Suprapubic skin (tissue), 4 donors: ENCODE measurements around the gene HAO1. TPM values are rescaled to one million over a fixed set of nuclear protein-coding genes. Genes with fewer than 3 reads are reported as not detected.

Experiments used
- DNase-seq, 2 donors: peaks; one replicate each; pipeline ENCODE4 v3.0.0-alpha.2; 2019; ENCODE audit warnings: low spot score in 2 of 2
- H3K27ac ChIP-seq: fragments of 200-600 bp; sonication (generic); one replicate; pipeline ENCODE4 v1.5.1; 2019
- H3K27me3 ChIP-seq: fragments of 200-600 bp; sonication (generic); one replicate; pipeline ENCODE4 v1.5.1; 2019
- H3K36me3 ChIP-seq: fragments of 200-600 bp; sonication (generic); one replicate; pipeline ENCODE4 v1.5.1; 2019
- H3K4me1 ChIP-seq: fragments of 200-600 bp; sonication (generic); one replicate; pipeline ENCODE4 v1.5.1; 2019
- H3K4me3 ChIP-seq: fragments of 200-600 bp; sonication (generic); one replicate; pipeline ENCODE4 v1.5.1; 2019; ENCODE audit warnings: mild to moderate bottlenecking
- H3K9me3 ChIP-seq: fragments of 200-600 bp; sonication (generic); one replicate; pipeline ENCODE4 v1.5.1; 2019
- CTCF ChIP-seq, 2 donors: fragments of 200-600 bp in 1 of 2; fragments of 450-650 bp in 1 of 2; sonication (generic) in 1 of 2; IDR thresholded peaks; one replicate each; pipeline ENCODE4 v1.5.1; 2016 to 2019; ENCODE audit warnings: antibody characterized with exemption in 2 of 2, mild to moderate bottlenecking in 1 of 2, moderate library complexity in 1 of 2
- EP300 ChIP-seq: sonication (generic); formaldehyde crosslinking; IDR thresholded peaks from one replicate; pipeline ENCODE4 v1.6.1; 2017; ENCODE audit warnings: antibody characterized with exemption
- POLR2A ChIP-seq, 2 donors: fragments of 450-650 bp; IDR thresholded peaks; one replicate each; pipeline ENCODE4 v1.6.1; 2017; ENCODE audit warnings: antibody characterized with exemption in 2 of 2, mild to moderate bottlenecking in 2 of 2, moderate library complexity in 2 of 2
- POLR2AphosphoS5 ChIP-seq, 3 donors: sonication (generic); formaldehyde crosslinking; IDR thresholded peaks; one replicate each; pipeline ENCODE4 v1.6.1; 2017; ENCODE audit warnings: antibody characterized with exemption in 3 of 3
- WGBS: methylation state at CpG from one replicate; pipeline ENCODE4 v1.1.5; 2018; 5-methylcytosine and 5-hydroxymethylcytosine counted together
- total RNA-seq, 4 donors: library from RNA; depleted of rRNA; stranded (reverse); fragments of >200 nt; gene quantifications; one replicate each; pipeline ENCODE4 v1.1.0, GENCODE V29; 2016

The HAO1 gene
- total RNA-seq, 4 donors from 2014 or later = 0.80 TPM; not detected in 3

- no peak for DNase-seq
- Histone ChIP-seq H3K9me3 (no peaks in the 10 kb centered on the region), H3K36me3 (no peaks in the 10 kb centered on the region), H3K27me3 (no peaks in the 10 kb centered on the region), H3K4me3 (no peak overlapping the region), H3K4me1 (no peaks in the 10 kb centered on the region), H3K27ac (no peak overlapping the region)
- TF ChIP-seq POLR2AphosphoS5 (IDR thresholded peaks at IDR 0.05) (no peak), CTCF (IDR thresholded peaks at IDR 0.05) (no peak)
Measured at GRCh38 chr20:7930343-7930742, 9.9 kb downstream of the HAO1 start.

- Histone ChIP-seq H3K36me3 (no peaks in the 10 kb centered on the region), H3K4me1 (no peaks in the 10 kb centered on the region), H3K27me3 (no peaks in the 10 kb centered on the region), H3K27ac (no peak overlapping the region), H3K9me3 (no peaks in the 10 kb centered on the region), H3K4me3 (no peak overlapping the region)
- TF ChIP-seq POLR2A (IDR thresholded peaks at IDR 0.05) (no peak), CTCF (IDR thresholded peaks at IDR 0.05) (peak in 1 of 2 donors; percentile 16)
- no peak for DNase-seq
- 5% methylated on average over 1 of the region's 1 CpG for WGBS
Measured at GRCh38 chr20:7926767-7927166, 13.5 kb downstream of the HAO1 start.

DNA sequence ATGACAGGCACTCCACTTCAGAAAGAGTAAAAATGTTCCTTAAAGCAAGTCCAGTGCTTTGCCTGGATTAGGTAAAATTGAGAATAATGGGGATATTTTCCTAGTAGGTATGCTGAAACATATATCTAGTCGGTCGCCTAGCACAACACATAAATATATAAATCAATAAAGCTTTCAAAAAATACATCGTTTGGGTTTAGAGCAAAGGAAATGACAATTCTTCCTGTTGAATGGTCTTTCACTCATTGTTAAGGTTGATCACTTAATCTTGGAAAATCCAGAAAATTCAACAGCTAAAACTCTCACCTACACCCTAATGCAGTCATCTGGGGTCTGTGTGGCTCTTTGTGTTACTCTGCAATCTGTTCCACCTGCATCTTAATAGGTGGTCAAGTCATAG, 13.9 kb downstream of the HAO1 start:
- Histone ChIP-seq H3K4me1 (no peaks in the 10 kb centered on the region), H3K9me3 (no peaks in the 10 kb centered on the region), H3K4me3 (no peak overlapping the region), H3K27ac (no peak overlapping the region), H3K27me3 (no peaks in the 10 kb centered on the region), H3K36me3 (no peaks in the 10 kb centered on the region)
- no peak for TF ChIP-seq POLR2A (IDR thresholded peaks at IDR 0.05)
- TF ChIP-seq CTCF (IDR thresholded peaks at IDR 0.05) = no peak
- TF ChIP-seq POLR2AphosphoS5 (IDR thresholded peaks at IDR 0.05) = no peak
- TF ChIP-seq EP300 = no peak
- 64% methylated on average over 3 of the region's 3 CpGs for WGBS
- DNase-seq = no peak

DNA sequence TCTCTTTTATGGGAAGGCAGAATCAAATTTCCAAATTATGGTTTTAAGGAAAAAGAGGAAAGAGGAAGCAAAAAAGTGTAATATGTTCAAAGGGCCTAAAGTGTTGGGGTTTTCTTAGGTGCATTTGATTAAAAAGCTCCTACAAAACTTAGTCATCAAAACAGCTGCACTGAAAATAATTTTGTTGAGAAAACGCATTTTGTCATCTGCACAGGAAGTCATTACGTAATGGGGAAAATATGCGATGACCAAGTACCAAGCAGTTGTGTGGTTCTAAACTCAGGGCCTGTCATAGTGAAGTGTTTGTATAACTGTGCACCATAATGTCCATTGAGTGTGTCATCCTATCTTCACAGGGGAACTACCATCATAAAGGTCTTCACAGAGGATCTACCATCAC, 15.6 kb downstream of the HAO1 start:
- H3K36me3 ChIP-seq = no peaks in the 10 kb centered on the region
- H3K4me1 ChIP-seq = no peaks in the 10 kb centered on the region
- TF ChIP-seq CTCF (IDR thresholded peaks at IDR 0.05) = no peak
- TF ChIP-seq EP300 = no peak
- no peak for TF ChIP-seq POLR2A (IDR thresholded peaks at IDR 0.05)
- no peak for TF ChIP-seq POLR2AphosphoS5 (IDR thresholded peaks at IDR 0.05)
- no peaks in the 10 kb centered on the region for H3K9me3 ChIP-seq
- H3K27me3 ChIP-seq = no peaks in the 10 kb centered on the region
- no peak for DNase-seq
- 48% methylated on average over 3 of the region's 3 CpGs for WGBS
- no peak overlapping the region for H3K4me3 ChIP-seq
- no peak overlapping the region for H3K27ac ChIP-seq

DNA sequence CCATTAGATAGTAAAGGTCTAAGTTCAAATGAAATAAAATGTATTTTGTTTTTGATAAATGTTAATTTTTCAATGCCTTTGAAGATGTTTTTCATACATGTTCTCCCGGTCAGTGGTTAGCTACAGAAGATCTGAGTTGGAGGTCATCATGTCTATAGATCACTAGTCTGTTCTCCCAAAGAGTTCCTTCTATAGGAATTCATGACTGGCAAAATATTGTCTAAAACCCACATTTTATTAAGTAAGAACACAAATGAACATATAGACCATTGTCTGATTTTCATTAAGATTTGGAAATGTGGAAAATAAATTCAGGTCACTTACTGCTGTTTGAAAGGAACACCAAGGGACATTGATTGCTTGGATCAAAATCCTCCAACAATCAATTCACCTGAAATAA, 23.6 kb downstream of the HAO1 start:
- H3K27me3 ChIP-seq = no peaks in the 10 kb centered on the region
- TF ChIP-seq POLR2AphosphoS5 (IDR thresholded peaks at IDR 0.05) = no peak
- no peaks in the 10 kb centered on the region for H3K4me1 ChIP-seq
- no peak overlapping the region for H3K27ac ChIP-seq
- H3K9me3 ChIP-seq = no peaks in the 10 kb centered on the region
- WGBS = 97% methylated on average over 1 of the region's 1 CpG
- no peaks in the 10 kb centered on the region for H3K36me3 ChIP-seq
- H3K4me3 ChIP-seq = no peak overlapping the region
- no peak for DNase-seq

GRCh38 chr20:7912551-7912950, 27.7 kb downstream of the HAO1 start:
- Histone ChIP-seq H3K4me3 (no peak overlapping the region), H3K27me3 (no peaks in the 10 kb centered on the region), H3K9me3 (no peaks in the 10 kb centered on the region), H3K4me1 (no peaks in the 10 kb centered on the region), H3K36me3 (no peaks in the 10 kb centered on the region), H3K27ac (no peak overlapping the region)
- DNase-seq = no peak
- TF ChIP-seq EP300 (no peak), POLR2A (IDR thresholded peaks at IDR 0.05) (no peak), CTCF (IDR thresholded peaks at IDR 0.05) (no peak), POLR2AphosphoS5 (IDR thresholded peaks at IDR 0.05) (no peak)
- 57% methylated on average over 3 of the region's 3 CpGs for WGBS
